ACHN (cell line): ENCODE results near the gene PRPF19.

Experiments used
- DNase-seq: peaks from one replicate; pipeline ENCODE4 v3.0.0-alpha.2; 2015
- in situ Hi-C: cut with HindIII; loops from 2 replicates; pipeline ENCODE4 v1.10.0; 2017; ENCODE audit warnings: low sequenced_read_pairs, low pct_ligation_motif_present, low pct_unique_long_range_greater_than_20kb

Gene PRPF19

DNA sequence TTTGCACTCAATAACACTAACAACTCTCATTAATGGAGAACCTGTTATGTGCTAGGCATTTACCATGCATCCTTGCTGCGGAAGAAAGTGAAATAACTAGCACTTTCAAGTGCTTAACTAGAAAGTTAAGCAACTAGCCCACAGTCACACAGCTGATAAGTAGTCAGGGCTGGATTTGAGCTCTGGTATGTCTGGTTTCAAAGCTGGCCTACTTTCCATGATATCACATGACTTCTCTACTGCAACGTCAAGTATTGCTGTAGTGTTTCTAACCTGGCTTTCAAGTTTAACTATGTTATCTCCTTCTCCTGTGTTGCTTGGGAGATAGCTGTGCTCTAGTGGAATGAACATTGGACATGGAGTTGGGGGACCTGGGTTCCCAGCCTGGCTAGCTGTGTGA is 33.5 kb upstream of the PRPF19 start:
- in situ Hi-C loops = no loop called here
- DNase-seq = no peak

- no peak for DNase-seq
- in situ Hi-C loops = no loop called here
Observed at GRCh38 chr11:60939301-60939700, 32.9 kb upstream of the PRPF19 start.

- in situ Hi-C loops = no loop called here
- DNase-seq = no peak
Observed at GRCh38 chr11:60938500-60938899, 32.1 kb upstream of the PRPF19 start.

GRCh38 chr11:60937811-60938210 is 31.4 kb upstream of the PRPF19 start:
- DNase-seq = no peak
- in situ Hi-C loops = no loop called here

DNA sequence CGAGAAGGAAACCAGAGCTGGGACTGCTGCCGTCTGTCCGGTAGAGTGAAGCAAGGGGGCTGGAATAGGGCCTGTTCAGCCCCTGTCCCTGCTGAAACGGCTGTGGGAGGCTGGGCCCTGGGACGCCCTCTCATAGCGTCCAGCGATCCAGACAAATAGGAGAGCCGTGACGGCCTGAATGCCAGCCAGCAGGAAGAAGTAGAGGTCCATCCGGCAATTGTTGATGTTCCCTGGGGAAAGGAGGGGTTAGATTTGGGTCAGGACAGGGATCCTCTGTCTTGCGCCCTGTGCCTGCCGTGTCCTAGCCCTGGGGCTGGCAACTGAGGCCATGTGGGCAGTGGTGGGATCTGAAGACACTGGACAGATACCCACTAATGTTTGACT is 30.8 kb upstream of the PRPF19 start:
- in situ Hi-C loops = no loop called here
- no peak for DNase-seq

DNA sequence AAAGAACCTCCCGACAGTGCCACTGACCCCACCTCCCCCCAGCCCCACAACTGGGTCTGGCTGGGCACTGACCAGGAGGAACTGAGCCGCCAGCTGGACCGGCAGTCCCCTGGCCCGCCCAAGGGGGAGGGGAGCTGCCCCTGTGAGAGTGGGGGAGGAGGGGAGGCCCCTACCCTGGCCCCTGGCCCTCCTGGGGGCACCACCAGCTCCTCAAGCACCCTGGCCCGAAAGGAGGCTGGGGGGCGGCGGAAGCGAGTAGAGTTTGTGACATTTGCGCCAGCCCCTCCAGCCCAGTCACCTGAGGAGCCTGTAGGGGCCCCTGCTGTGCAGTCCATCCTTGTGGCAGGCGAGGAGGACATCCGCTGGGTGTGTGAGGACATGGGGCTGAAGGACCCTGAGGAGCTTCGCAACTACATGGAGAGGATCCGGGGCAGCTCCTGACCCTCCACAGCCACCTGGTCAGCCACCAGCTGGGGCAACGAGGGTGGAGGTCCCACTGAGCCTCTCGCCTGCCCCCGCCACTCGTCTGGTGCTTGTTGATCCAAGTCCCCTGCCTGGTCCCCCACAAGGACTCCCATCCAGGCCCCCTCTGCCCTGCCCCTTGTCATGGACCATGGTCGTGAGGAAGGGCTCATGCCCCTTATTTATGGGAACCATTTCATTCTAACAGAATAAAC is 30.2 kb upstream of the PRPF19 start:
- in situ Hi-C loops = no loop called here
- DNase-seq = no peak

DNA sequence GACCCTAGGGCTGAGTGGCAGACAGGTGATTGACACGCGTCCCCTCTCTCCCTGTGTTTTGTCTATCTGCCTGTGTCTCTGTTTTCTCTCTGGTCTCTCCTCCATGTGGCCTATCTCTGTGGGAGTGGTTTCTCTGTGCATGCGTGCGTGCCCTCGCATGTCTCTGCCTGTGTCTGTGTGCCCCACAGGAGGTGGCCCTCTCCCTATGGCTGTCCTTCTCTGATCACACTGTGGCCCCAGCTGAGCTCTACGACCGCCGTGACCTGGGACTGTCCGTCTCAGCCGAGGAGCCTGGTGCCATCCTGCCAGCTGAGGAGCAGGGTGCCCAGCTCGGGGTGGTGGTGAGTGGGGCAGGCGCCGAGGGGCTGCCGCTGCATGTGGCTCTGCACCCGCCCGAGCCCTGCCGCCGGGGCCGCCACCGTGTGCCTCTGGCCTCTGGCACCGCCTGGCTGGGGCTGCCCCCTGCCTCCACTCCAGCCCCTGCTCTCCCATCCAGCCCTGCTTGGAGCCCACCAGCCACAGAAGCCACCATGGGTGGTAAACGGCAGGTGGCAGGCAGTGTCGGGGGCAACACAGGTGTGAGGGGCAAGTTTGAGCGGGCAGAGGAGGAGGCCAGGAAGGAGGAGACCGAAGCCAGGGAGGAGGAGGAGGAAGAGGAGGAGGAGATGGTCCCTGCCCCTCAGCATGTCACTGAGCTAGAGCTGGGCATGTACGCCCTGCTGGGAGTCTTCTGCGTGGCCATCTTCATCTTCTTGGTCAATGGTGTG is 29.5 kb upstream of the PRPF19 start:
- DNase-seq = no peak
- in situ Hi-C loops = no loop called here

DNA sequence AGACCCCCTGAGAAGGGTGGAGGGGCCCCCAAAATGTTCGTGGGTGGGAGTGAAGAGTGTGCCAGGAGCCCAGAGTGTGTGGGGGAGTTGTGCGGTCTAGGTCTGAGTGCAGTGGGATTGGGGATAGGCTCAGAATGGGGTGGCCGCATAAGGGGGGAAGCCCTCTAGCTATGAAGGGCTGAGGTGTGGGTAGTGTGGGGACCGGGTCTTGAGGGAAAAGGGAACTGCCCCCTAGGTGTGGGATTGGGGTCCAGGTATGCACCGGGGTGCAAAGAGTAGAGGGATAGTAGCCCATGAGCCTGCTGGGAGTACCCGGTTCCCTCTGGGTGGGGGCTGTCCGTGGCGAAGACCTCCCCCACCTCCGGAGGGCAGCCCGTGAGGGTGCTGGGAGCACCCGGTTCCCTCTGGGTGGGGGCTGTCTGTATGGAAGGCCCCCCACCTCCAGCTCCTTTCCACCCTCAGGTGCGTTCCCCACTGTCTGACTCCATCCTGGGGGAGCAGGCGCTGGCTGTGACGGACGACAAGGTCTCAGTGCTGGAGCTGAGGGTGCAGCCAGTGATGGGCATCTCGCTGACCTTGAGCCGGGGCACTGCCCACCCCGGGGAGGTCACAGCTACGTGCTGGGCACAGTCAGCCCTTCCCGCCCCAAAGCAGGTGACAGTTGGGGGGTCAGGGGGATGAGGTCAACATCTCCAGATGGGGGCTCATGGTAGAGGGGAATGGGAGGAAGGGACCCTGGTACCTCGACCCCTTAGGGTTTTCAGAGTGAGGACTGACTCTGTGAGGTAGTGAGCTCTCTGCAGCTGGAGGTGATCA is 28.6 kb upstream of the PRPF19 start:
- in situ Hi-C loops = no loop called here
- DNase-seq = no peak

GRCh38 chr11:60934124-60934789 is 27.9 kb upstream of the PRPF19 start:
- in situ Hi-C loops = no loop called here
- no peak for DNase-seq

- no peak for DNase-seq
- in situ Hi-C loops = no loop called here
Observed at GRCh38 chr11:60933416-60934123, 27.2 kb upstream of the PRPF19 start.

DNA sequence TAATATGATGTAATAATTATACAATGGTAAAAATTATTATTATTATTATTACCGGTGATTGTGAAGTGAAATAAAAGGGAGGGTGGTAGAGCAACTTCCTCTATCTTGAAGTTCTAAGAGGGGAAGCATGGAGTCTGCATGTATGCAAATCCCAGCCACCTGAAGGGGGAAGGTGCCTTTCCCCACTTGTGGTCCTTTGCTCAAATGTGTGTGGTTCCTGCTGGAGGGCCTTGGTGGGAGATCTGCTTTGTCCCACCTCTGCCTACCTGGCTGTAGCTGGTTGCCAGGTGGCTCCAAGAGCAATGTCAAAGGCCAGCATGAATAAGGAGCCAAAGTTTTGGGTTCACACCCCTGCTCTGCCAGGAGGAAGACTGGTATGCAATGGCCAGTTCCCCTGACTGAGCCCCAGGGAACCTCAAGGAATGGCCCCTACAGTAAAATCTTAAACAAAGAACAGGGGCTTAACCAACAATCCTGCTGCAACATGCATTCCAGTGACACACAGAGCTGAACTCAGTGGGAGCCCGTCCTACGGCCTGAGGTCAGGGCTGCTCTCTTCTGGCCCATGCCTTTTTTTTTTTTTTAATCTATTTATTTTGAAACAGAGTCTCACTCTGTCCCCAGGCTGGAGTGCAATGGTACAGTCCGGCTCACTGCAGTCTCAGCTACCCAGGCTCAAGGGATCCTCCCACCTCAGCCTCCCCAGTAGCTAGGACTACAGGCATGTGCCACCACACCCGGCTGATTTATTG is 26.4 kb upstream of the PRPF19 start:
- in situ Hi-C loops = no loop called here
- no peak for DNase-seq

DNA sequence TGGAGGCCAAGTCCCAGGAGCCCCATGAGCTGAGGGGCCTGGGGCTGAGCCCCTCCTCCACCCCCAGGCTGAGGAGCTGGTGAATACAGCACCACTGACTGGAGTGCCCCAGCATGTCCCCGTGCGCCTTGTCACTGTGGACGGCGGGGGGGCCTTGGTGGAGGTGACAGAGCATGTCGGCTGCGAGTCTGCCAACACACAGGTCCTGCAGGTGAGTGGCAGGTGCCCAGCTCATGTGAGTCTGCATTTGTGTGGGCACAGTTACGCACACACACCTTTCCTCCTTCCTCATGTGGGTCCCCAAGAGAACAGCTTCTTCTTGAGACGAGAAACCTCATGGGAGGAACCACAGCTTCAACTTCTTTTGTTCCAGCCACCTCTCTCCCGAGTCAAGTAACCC is 25.5 kb upstream of the PRPF19 start:
- DNase-seq = no peak
- in situ Hi-C loops = no loop called here

DNA sequence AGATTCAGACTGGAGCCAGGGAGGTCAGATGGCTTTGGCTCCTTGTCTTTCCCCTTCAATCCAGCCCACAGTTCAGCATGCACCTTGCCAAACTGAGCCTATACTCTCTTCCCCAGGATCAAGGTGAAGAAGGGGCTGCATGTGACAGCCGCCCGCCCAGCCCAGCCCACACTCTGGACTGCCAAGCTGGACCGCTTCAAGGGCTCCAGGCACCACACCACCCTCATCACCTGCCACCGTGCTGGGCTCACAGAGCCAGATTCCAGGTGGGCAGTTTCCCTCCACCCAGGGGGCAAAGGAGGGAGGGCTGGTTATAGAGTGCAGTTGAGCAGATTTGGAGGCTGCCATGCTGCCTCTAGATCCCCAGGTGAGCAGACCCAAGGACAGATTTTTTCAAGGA is 24.0 kb upstream of the PRPF19 start:
- in situ Hi-C loops = no loop called here
- no peak for DNase-seq

- in situ Hi-C loops = no loop called here
Observed at GRCh38 chr11:60929764-60930163, 23.4 kb upstream of the PRPF19 start.

GRCh38 chr11:60928563-60929001 is 22.2 kb upstream of the PRPF19 start:
- no peak for DNase-seq
- in situ Hi-C loops = no loop called here

More at GRCh38 chr11:60929764-60930163, 23.4 kb upstream of the PRPF19 start:
- DNase-seq = no peak

GRCh38 chr11:60927600-60927999 is 21.2 kb upstream of the PRPF19 start:
- in situ Hi-C loops = no loop called here
- DNase-seq = no peak

- in situ Hi-C loops = no loop called here
- no peak for DNase-seq
Observed at GRCh38 chr11:60927061-60927592, 20.7 kb upstream of the PRPF19 start.
